K562 (cell line): ENCODE results near the gene PBX2. TPM values are rescaled to one million over a fixed set of nuclear protein-coding genes. Genes with fewer than 3 reads are reported as not detected.
A peak's percentile ranks its signal among the peaks of the same experiment; 100 is the strongest.

Experiments
- ATF3 ChIP-seq, 2 experiments: fragments of 450-650 bp in 1 of 2; sonication (generic) in 1 of 2; formaldehyde crosslinking in 1 of 2; IDR thresholded peaks in 1 of 2; conservative IDR thresholded peaks in 1 of 2; 2 replicates each; pipeline versions ENCODE4 v1.6.1 to v1.8.1; 2016 to 2023; ENCODE audit warnings: mild to moderate bottlenecking in 2 of 2, moderate library complexity in 2 of 2, inconsistent platforms in 1 of 2, missing genetic modification reagents in 1 of 2
- CAMTA2 ChIP-seq: fragments of 250-450 bp; sonication (Bioruptor Pico); conservative IDR thresholded peaks from 2 replicates; pipeline ENCODE4 v1.5.1; 2022
- CTCF ChIP-seq, 3 experiments: IDR thresholded peaks in 2 of 3; conservative IDR thresholded peaks in 1 of 3; 2 replicates each; pipeline ENCODE4 v1.5.1; 2011 to 2012; ENCODE audit warnings: low read length in 3 of 3, mild to moderate bottlenecking in 3 of 3, control low read depth in 2 of 3, improper control_type of control experiment in 1 of 3, inconsistent platforms in 1 of 3, low read depth in 1 of 3, mixed read lengths in 1 of 3, moderate library complexity in 1 of 3; ENCODE audit not compliant: insufficient read depth in 2 of 3
- DDX20 ChIP-seq: fragments of 450-650 bp; IDR thresholded peaks from 2 replicates; pipeline ENCODE4 v1.6.1; 2016; ENCODE audit warnings: missing genetic modification characterization, low read depth, mild to moderate bottlenecking, missing compliant biosample characterization, moderate library complexity
- MAFK ChIP-seq: IDR thresholded peaks from 2 replicates; pipeline ENCODE4 v1.6.1; 2011; ENCODE audit warnings: low read length, improper control_type of control experiment
- MTA3 ChIP-seq: fragments of 450-650 bp; formaldehyde crosslinking; IDR thresholded peaks from 2 replicates; pipeline ENCODE4 v1.6.1; 2017; ENCODE audit warnings: mild to moderate bottlenecking, borderline replicate concordance
- MYNN ChIP-seq, 2 experiments: sonication (generic); formaldehyde crosslinking in 1 of 2; IDR thresholded peaks; 2 replicates each; pipeline versions ENCODE4 v1.5.0 to v1.6.1; 2016 to 2020; ENCODE audit warnings: antibody characterized with exemption in 1 of 2, missing genetic modification reagents in 1 of 2
- TBL1XR1 ChIP-seq, 2 experiments: IDR thresholded peaks; 2 replicates each; pipeline ENCODE4 v1.6.1; 2012; ENCODE audit warnings: improper control_type of control experiment in 2 of 2, low read length in 2 of 2, mild to moderate bottlenecking in 1 of 2
- TEAD1 ChIP-seq, 2 experiments: fragments of 450-650 bp in 1 of 2; sonication (generic) in 1 of 2; formaldehyde crosslinking; IDR thresholded peaks; 2 replicates each; pipeline versions ENCODE4 v1.4.0 to v1.8.0; 2020 to 2022; ENCODE audit warnings: mild to moderate bottlenecking in 2 of 2, missing genetic modification reagents in 1 of 2
- TGIF2 ChIP-seq: sonication (generic); formaldehyde crosslinking; IDR thresholded peaks from 2 replicates; pipeline ENCODE4 v1.8.1; 2022; ENCODE audit warnings: mild to moderate bottlenecking, missing genetic modification reagents, moderate library complexity
- YBX1 ChIP-seq: fragments of 450-650 bp; IDR thresholded peaks from 2 replicates; pipeline ENCODE4 v1.7.1; 2016; ENCODE audit warnings: mild to moderate bottlenecking
- ZBTB2 ChIP-seq: fragments of 450-650 bp; IDR thresholded peaks from 2 replicates; pipeline ENCODE4 v1.6.1; 2016; ENCODE audit warnings: antibody characterized with exemption
- ZKSCAN8 ChIP-seq: fragments of 200-800 bp; sonication (Bioruptor generic); IDR thresholded peaks from 2 replicates; pipeline ENCODE4 v1.6.1; 2016; ENCODE audit warnings: missing genetic modification characterization, missing compliant biosample characterization
- ZNF165 ChIP-seq: fragments of 250-450 bp; sonication (Bioruptor Pico); IDR thresholded peaks from 2 replicates; pipeline ENCODE4 v1.4.0; 2020; ENCODE audit warnings: borderline replicate concordance
- ZNF354B ChIP-seq: fragments of 250-450 bp; sonication (Bioruptor Pico); IDR thresholded peaks from 2 replicates; pipeline ENCODE4 v1.4.0; 2020
- ZNF444 ChIP-seq: fragments of 250-450 bp; sonication (Bioruptor Pico); IDR thresholded peaks from 2 replicates; pipeline ENCODE4 v1.4.0; 2020; ENCODE audit warnings: mild to moderate bottlenecking, moderate library complexity
- ZNF639 ChIP-seq, 2 experiments: fragments of 200-800 bp in 1 of 2; sonication (Bioruptor generic) in 1 of 2; sonication (generic) in 1 of 2; formaldehyde crosslinking in 1 of 2; IDR thresholded peaks in 1 of 2; conservative IDR thresholded peaks in 1 of 2; 2 replicates each; pipeline versions ENCODE4 v1.5.0 to v1.6.1; 2016 to 2020; ENCODE audit warnings: missing compliant biosample characterization in 1 of 2, missing genetic modification characterization in 1 of 2, missing genetic modification reagents in 1 of 2
- polyA plus RNA-seq, 8 experiments: library from polyadenylated mRNA; depleted of rRNA in 4 of 8; stranded (reverse) in 5 of 8; unstranded in 3 of 8; fragments of >200 nt; fragmentation: Nextera tagmentation in 2 of 8; fragmentation: Illumina TruSeq in 1 of 8; extraction: Ambion mirVana in 2 of 8; extraction: Trizol in 1 of 8; gene quantifications; 2 replicates each; pipeline versions ENCODE4 v1.2.1 to v1.2.3, GENCODE V29; 2011 to 2014; ENCODE audit warnings: inconsistent platforms in 1 of 8, missing spikeins in 1 of 8
- total RNA-seq, 7 experiments: library from RNA; depleted of rRNA in 6 of 7; stranded (reverse); fragments of >200 nt in 6 of 7; fragmentation: Illumina TruSeq in 2 of 7; extraction: Trizol in 2 of 7; gene quantifications; 2 replicates each; pipeline versions ENCODE4 v1.2.1 to v1.2.3, GENCODE V29; 2011 to 2021; ENCODE audit warnings: low replicate concordance in 1 of 7
- TF ChIP-seq, protein P1 (sequence below), 2 experiments: IDR thresholded peaks; 2 replicates each; pipeline ENCODE4 v1.6.1; 2011; ENCODE audit warnings: borderline replicate concordance in 1 of 2, control low read depth in 1 of 2, low read depth in 1 of 2, low read length in 1 of 2, mild to moderate bottlenecking in 1 of 2, mixed read lengths in 1 of 2, moderate library complexity in 1 of 2; ENCODE audit not compliant: insufficient read depth in 1 of 2, insufficient read length in 1 of 2, poor library complexity in 1 of 2, severe bottlenecking in 1 of 2; ENCODE audit errors: extremely low read depth in 1 of 2

Gene PBX2
- total and polyA plus RNA-seq, 9 of the 15 experiments (the other 6 are each of a cell fraction or from before 2014, with no cell fraction given): 1.9 to 134 (median 62.5) TPM

GRCh38 chr6:32154514-32155161, 35.4 kb downstream of the PBX2 start (continued):
- TF ChIP-seq ZNF639 (CRISPR knock-in tag; conservative IDR thresholded peaks at IDR 0.05 in 1 of 2, IDR thresholded peaks at IDR 0.05 in 1 of 2): 0 out of 4 replicates have a peak, but pooled peaks of 1 of the 2 experiments have one; percentile 53
- TF ChIP-seq CTCF (IDR thresholded peaks at IDR 0.05 in 2 of 3, conservative IDR thresholded peaks at IDR 0.05 in 1 of 3; ENCODE audit: insufficient read depth in 2 of 3, low read depth in 1 of 3, low read length in 3 of 3): peak; percentile 79 to 94 (median 83)
- TF ChIP-seq MAFK: no peak
- TF ChIP-seq TEAD1 (CRISPR knock-in tag; IDR thresholded peaks at IDR 0.05): peak in 1 of 2 experiments; percentile 62; a peak in 2 of 4 replicates
- TF ChIP-seq MYNN (IDR thresholded peaks at IDR 0.05): peak; percentile 24; the same call in 1 of the 2 replicates
- no peak for TF ChIP-seq MYNN (CRISPR knock-in tag; IDR thresholded peaks at IDR 0.05)
- no peak for TF ChIP-seq ZBTB2
- TF ChIP-seq YBX1: no peak
- no peak for TF ChIP-seq CAMTA2 (CRISPR knock-in tag)
- TF ChIP-seq ATF3 (IDR thresholded peaks at IDR 0.05): no peak
- TF ChIP-seq ATF3 (CRISPR knock-in tag; conservative IDR thresholded peaks at IDR 0.05): no peak
- TF ChIP-seq MTA3: peak; percentile 41; the same call in 1 of the 2 replicates
- TF ChIP-seq, protein P1, sequence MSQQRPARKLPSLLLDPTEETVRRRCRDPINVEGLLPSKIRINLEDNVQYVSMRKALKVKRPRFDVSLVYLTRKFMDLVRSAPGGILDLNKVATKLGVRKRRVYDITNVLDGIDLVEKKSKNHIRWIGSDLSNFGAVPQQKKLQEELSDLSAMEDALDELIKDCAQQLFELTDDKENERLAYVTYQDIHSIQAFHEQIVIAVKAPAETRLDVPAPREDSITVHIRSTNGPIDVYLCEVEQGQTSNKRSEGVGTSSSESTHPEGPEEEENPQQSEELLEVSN (IDR thresholded peaks at IDR 0.05; ENCODE audit: borderline replicate concordance in 1 of 2, extremely low read depth in 1 of 2, insufficient read depth in 1 of 2, insufficient read length in 1 of 2, low read depth in 1 of 2, low read length in 1 of 2, poor library complexity in 1 of 2, severe bottlenecking in 1 of 2): peak; percentile 53 to 66
- TF ChIP-seq TGIF2 (CRISPR knock-in tag): no peak; the same call in 1 of the 2 replicates
- no peak; the same call in 1 of the 2 replicates for TF ChIP-seq ZKSCAN8
- no peak for TF ChIP-seq ZNF354B
- no peak for TF ChIP-seq ZNF165 (CRISPR knock-in tag)
- TF ChIP-seq TBL1XR1 (IDR thresholded peaks at IDR 0.05; ENCODE audit: low read length in 2 of 2): peak in 1 of 2 experiments; percentile 9; a peak in 2 of 4 replicates
- TF ChIP-seq DDX20 (tag): no peak
- no peak for TF ChIP-seq ZNF444
